GM15510 (cell line): ENCODE results near the gene NEDD4L.

ENCODE experiments used
- POLR2A ChIP-seq: IDR thresholded peaks from 3 replicates; pipeline ENCODE4 v1.6.1; 2011; ENCODE audit warnings: borderline replicate concordance; ENCODE audit not compliant: insufficient read length; ENCODE audit errors: extremely low read depth

NEDD4L gene

GRCh38 chr18:58324824-58325480 is 280.9 kb downstream of the NEDD4L start:
- TF ChIP-seq POLR2A = no peak

GRCh38 chr18:58325494-58325893 is 281.5 kb downstream of the NEDD4L start:
- no peak for TF ChIP-seq POLR2A

- TF ChIP-seq POLR2A = no peak
Measured at GRCh38 chr18:58334061-58334460, 290.0 kb downstream of the NEDD4L start.

GRCh38 chr18:58335223-58335622 is 291.2 kb downstream of the NEDD4L start:
- no peak for TF ChIP-seq POLR2A

- TF ChIP-seq POLR2A = no peak
Measured at GRCh38 chr18:58335821-58336220, 291.8 kb downstream of the NEDD4L start.

- TF ChIP-seq POLR2A = no peak
Measured at GRCh38 chr18:58336605-58337004, 292.6 kb downstream of the NEDD4L start.

- no peak for TF ChIP-seq POLR2A
Measured at GRCh38 chr18:58337285-58337684, 293.3 kb downstream of the NEDD4L start.

- TF ChIP-seq POLR2A = no peak
Measured at GRCh38 chr18:58337686-58338085, 293.7 kb downstream of the NEDD4L start.

GRCh38 chr18:58338141-58338540 is 294.1 kb downstream of the NEDD4L start:
- no peak for TF ChIP-seq POLR2A

GRCh38 chr18:58338961-58339592 is 295.1 kb downstream of the NEDD4L start:
- no peak for TF ChIP-seq POLR2A

GRCh38 chr18:58339890-58340289 is 295.9 kb downstream of the NEDD4L start:
- no peak for TF ChIP-seq POLR2A

GRCh38 chr18:58341916-58342315 is 297.9 kb downstream of the NEDD4L start:
- TF ChIP-seq POLR2A = no peak

GRCh38 chr18:58344080-58344670 is 300.1 kb downstream of the NEDD4L start:
- no peak for TF ChIP-seq POLR2A

GRCh38 chr18:58344861-58345463 is 300.9 kb downstream of the NEDD4L start:
- no peak for TF ChIP-seq POLR2A

GRCh38 chr18:58345875-58346274 is 301.8 kb downstream of the NEDD4L start:
- TF ChIP-seq POLR2A = no peak

GRCh38 chr18:58347135-58347534 is 303.1 kb downstream of the NEDD4L start:
- no peak for TF ChIP-seq POLR2A

GRCh38 chr18:58348517-58348916 is 304.5 kb downstream of the NEDD4L start:
- no peak for TF ChIP-seq POLR2A

- TF ChIP-seq POLR2A = no peak
Measured at GRCh38 chr18:58348951-58349350, 304.9 kb downstream of the NEDD4L start.
